ENCODE data around the gene GSDME. TPM values are rescaled to one million over a fixed set of nuclear protein-coding genes. Genes with fewer than 3 reads are reported as not detected.
"Not testable (repeated sequence)": the region's sequence is repeated elsewhere in the genome, so short reads cannot be mapped to it uniquely, and the experiment has no call there.

The GSDME gene
- polyA plus RNA-seq, 2 of the 4 experiments (the other 2 are of a cell fraction), result 51.0 to 55.9 TPM

DNA sequence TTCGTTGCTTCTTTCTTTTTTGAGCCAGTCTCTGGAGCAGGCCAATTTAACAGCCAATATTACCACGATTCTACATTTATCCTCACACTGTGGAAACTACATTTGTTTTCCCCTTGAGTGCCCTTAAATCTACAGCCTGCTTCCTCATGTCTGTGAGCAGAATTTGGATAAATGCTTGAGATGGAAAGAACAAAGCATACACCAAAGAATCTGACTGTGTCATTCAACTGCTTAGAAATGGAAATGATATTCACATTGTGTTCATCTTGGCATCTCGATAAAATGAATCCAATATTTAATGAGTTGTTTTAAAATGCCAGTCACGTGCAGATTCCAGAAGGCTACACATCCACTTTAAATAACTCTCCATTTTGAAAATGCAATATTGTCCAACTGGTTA lies 41.0 kb upstream of the GSDME start:
- TF ChIP-seq POLR2AphosphoS2 (conservative IDR thresholded peaks at IDR 0.05; ENCODE audit: low read length), result no peak
- TF ChIP-seq HOXB5 (CRISPR knock-in tag; IDR thresholded peaks at IDR 0.05), result no peak
- TF ChIP-seq ZNF302 (CRISPR knock-in tag; IDR thresholded peaks at IDR 0.05), result no peak
- TF ChIP-seq, protein P1, sequence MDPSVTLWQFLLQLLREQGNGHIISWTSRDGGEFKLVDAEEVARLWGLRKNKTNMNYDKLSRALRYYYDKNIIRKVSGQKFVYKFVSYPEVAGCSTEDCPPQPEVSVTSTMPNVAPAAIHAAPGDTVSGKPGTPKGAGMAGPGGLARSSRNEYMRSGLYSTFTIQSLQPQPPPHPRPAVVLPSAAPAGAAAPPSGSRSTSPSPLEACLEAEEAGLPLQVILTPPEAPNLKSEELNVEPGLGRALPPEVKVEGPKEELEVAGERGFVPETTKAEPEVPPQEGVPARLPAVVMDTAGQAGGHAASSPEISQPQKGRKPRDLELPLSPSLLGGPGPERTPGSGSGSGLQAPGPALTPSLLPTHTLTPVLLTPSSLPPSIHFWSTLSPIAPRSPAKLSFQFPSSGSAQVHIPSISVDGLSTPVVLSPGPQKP (IDR thresholded peaks at IDR 0.05; ENCODE audit: low read depth, low read length), result no peak
- no peak for TF ChIP-seq JUN (IDR thresholded peaks at IDR 0.05)
- TF ChIP-seq EP300 (IDR thresholded peaks at IDR 0.05), result no peak
- ChIA-PET POLR2A (no interaction called here), CTCF (interaction anchor here (0.8 to 1.3 kb wide), 3 partner anchors 19 to 296 kb away, joined by 3 to 4 read pairs (median 3); no protein-coding TSS in a partner anchor)
- H3K27ac ChIP-seq, result no peak overlapping the region
- FAIRE-seq (no peak), DNase-seq (ENCODE audit: low read depth in 1 of 2, low spot score in 1 of 2) (no peak), ATAC-seq (no peak)
- no peaks in the 10 kb centered on the region for H3K9me3 ChIP-seq
- peaks cover 5% of the 10 kb centered on the region; the same call in 2 of the 3 replicates for H3K4me1 ChIP-seq
- H3K4me3 ChIP-seq, result no peak overlapping the region
- WGBS (ENCODE audit: missing lambda C conversion rate), result 79% methylated on average over 4 of the region's 4 CpGs
- H3K4me2 ChIP-seq, result no peak overlapping the region

DNA sequence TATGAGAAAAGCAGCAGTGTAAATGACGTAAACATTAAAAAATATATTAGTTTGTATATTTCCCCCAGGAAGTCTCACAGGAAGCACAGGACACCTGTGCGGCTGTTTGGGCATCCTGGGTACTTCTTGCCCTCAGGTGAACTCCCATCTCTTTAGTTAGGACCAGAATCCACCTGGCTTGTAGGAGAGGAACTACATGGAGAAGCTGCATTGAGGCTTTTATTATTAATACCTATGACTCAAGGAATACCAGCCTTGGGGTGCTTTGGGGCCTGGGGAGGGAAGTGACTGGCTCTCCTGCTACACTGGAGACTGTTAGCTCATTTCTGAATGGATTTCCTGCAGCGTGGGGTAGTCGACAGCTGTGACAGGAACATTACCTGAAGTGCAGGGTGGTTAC lies 40.0 kb upstream of the GSDME start:
- Histone ChIP-seq H3K4me1 (peaks cover 5% of the 10 kb centered on the region; the same call in 2 of the 3 replicates), H3K4me2 (no peak overlapping the region), H3K27ac (no peak overlapping the region), H3K9me3 (no peaks in the 10 kb centered on the region), H3K4me3 (no peak overlapping the region)
- POLR2A ChIA-PET, result no interaction called here
- no peak for ATAC-seq
- DNase-seq (ENCODE audit: low read depth in 1 of 2, low spot score in 1 of 2), result no peak
- no peak for FAIRE-seq
- CTCF ChIA-PET, result interaction anchor here (0.7 to 1.7 kb wide), 6 partner anchors 15 to 302 kb away, joined by 3 to 7 read pairs (median 4); no protein-coding TSS in a partner anchor
- 92% methylated on average over 4 of the region's 4 CpGs for WGBS (ENCODE audit: missing lambda C conversion rate)
- TF ChIP-seq BHLHE40 (IDR thresholded peaks at IDR 0.05; ENCODE audit: low read depth, low read length) (no peak), GATA3 (IDR thresholded peaks at IDR 0.05; ENCODE audit: borderline replicate concordance) (no peak), EHMT2 (IDR thresholded peaks at IDR 0.05; ENCODE audit: low read depth) (no peak), ZSCAN20 (CRISPR knock-in tag; IDR thresholded peaks at IDR 0.05) (no peak), RNF2 (IDR thresholded peaks at IDR 0.05; ENCODE audit: borderline replicate concordance, low read depth) (no peak), EP300 (IDR thresholded peaks at IDR 0.05) (no peak)

DNA sequence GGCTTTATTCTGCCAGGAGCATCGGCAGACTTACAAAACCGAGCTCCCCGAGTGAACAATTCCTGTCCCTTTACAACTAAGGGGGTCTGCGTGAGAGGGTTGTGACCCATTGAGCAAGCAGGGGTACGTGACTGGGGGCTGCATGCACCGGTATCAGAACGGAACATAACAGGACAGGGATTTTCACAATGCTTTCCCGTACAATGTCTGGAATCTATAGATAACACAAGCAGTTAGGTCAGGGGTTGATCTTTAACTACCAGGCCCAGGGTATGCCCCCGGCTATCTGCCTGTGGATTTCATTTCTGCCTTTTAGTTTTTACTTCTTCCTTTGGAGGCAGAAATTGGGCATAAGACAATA lies 38.1 kb upstream of the GSDME start:
- no peaks in the 10 kb centered on the region for H3K9me3 ChIP-seq
- WGBS (ENCODE audit: missing lambda C conversion rate), result 95% methylated on average over 9 of the region's 9 CpGs
- H3K4me2 ChIP-seq, result no peak overlapping the region
- no peak overlapping the region for H3K4me3 ChIP-seq
- peaks cover 5% of the 10 kb centered on the region; the same call in 2 of the 3 replicates for H3K4me1 ChIP-seq
- ATAC-seq (no peak), FAIRE-seq (no peak), DNase-seq (ENCODE audit: low read depth in 1 of 2, low spot score in 1 of 2) (no peak)
- POLR2A ChIA-PET, result no interaction called here
- TF ChIP-seq KDM1A (IDR thresholded peaks at IDR 0.05; ENCODE audit: low read depth), result no peak
- TF ChIP-seq, protein P2, sequence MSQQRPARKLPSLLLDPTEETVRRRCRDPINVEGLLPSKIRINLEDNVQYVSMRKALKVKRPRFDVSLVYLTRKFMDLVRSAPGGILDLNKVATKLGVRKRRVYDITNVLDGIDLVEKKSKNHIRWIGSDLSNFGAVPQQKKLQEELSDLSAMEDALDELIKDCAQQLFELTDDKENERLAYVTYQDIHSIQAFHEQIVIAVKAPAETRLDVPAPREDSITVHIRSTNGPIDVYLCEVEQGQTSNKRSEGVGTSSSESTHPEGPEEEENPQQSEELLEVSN (IDR thresholded peaks at IDR 0.05; ENCODE audit: borderline replicate concordance, low read depth), result no peak
- TF ChIP-seq, protein P3, sequence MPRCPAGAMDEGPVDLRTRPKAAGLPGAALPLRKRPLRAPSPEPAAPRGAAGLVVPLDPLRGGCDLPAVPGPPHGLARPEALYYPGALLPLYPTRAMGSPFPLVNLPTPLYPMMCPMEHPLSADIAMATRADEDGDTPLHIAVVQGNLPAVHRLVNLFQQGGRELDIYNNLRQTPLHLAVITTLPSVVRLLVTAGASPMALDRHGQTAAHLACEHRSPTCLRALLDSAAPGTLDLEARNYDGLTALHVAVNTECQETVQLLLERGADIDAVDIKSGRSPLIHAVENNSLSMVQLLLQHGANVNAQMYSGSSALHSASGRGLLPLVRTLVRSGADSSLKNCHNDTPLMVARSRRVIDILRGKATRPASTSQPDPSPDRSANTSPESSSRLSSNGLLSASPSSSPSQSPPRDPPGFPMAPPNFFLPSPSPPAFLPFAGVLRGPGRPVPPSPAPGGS (IDR thresholded peaks at IDR 0.05), result no peak
- TF ChIP-seq POLR2A (IDR thresholded peaks at IDR 0.05; ENCODE audit: low read length), result no peak
- TF ChIP-seq, protein P4, sequence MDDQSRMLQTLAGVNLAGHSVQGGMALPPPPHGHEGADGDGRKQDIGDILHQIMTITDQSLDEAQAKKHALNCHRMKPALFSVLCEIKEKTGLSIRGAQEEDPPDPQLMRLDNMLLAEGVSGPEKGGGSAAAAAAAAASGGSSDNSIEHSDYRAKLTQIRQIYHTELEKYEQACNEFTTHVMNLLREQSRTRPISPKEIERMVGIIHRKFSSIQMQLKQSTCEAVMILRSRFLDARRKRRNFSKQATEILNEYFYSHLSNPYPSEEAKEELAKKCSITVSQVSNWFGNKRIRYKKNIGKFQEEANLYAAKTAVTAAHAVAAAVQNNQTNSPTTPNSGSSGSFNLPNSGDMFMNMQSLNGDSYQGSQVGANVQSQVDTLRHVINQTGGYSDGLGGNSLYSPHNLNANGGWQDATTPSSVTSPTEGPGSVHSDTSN (IDR thresholded peaks at IDR 0.05), result no peak
- TF ChIP-seq BHLHE40 (IDR thresholded peaks at IDR 0.05; ENCODE audit: low read depth, low read length), result no peak
- no peak for TF ChIP-seq RFX5 (IDR thresholded peaks at IDR 0.05)
- no peak for TF ChIP-seq ESRRA (IDR thresholded peaks at IDR 0.05; ENCODE audit: borderline replicate concordance, low read length)
- no peak for TF ChIP-seq FOXS1 (CRISPR knock-in tag; IDR thresholded peaks at IDR 0.05)
- no peak for TF ChIP-seq HEYL (CRISPR knock-in tag; IDR thresholded peaks at IDR 0.05)
- H3K27ac ChIP-seq, result no peak overlapping the region
- CTCF ChIA-PET, result interaction anchor here (1.6 kb wide), 1 partner anchor 17 kb away, joined by 5 read pairs; no protein-coding TSS in a partner anchor

DNA sequence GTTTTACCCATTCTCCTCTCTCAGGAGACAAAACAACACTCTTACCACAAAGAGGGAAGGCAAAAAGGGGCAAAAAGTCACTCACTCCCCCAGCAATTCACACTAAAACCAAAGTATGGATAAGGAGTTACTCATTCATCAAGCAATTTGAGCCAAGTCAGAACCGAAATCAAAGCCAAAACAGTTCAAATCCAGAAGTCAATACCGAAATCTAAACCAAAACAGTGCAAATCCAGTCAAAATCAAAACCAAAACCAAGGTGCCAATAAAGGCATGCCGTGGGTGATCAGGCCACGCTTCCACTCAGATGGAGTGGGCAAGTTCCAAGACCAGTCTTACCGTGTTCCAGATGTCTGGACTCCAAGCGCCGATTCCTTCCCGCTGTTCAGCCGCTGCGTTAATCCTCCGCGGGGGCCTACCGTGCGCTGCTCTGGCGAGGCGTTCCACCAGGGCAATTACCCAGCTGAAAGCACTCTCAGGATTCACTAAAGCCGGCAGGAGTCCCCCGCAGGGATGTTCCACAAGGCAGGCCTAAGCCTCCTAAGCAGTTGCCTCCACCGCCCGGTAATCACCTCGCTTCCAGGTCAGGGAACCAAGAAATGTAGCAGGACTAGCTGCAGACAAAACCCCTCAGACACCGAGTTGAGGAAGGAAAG lies 37.6 kb upstream of the GSDME start:
- H3K4me2 ChIP-seq; FAIRE-seq; H3K9me3 ChIP-seq; ATAC-seq; H3K4me3 ChIP-seq; POLR2A ChIA-PET; H3K4me1 ChIP-seq; DNase-seq (ENCODE audit: low read depth in 1 of 2, low spot score in 1 of 2); H3K27ac ChIP-seq: not testable (repeated sequence)
- WGBS (ENCODE audit: missing lambda C conversion rate), result 95% methylated on average over 19 of the region's 22 CpGs
- CTCF ChIA-PET, result interaction anchor here (1.6 kb wide), 1 partner anchor 18 kb away, joined by 5 read pairs; no protein-coding TSS in a partner anchor
